WTC11 (cell line): ENCODE data around the gene CLBA1. TPM values are rescaled to one million over a fixed set of nuclear protein-coding genes. Genes with fewer than 3 reads are reported as not detected.
"Not testable (repeated sequence)": the region's sequence is repeated elsewhere in the genome, so short reads cannot be mapped to it uniquely, and the experiment has no call there.

Source experiments
- ATAC-seq: fragments of 200-7000 bp; cut with Tn5 transposase; 2 replicates; pipeline ENCODE4 v1.10.0; 2021; ENCODE audit warnings: mild to moderate bottlenecking, moderate library complexity
- CTCF ChIA-PET: fragments of 300-600 bp; sonication (Branson Sonifier 250); formaldehyde crosslinking; loops from one replicate; lab custom pipeline; 2021; ENCODE audit warnings: antibody characterized with exemption; lab: Charles Lee
- POLR2A ChIA-PET: fragments of 350-600 bp; sonication (Branson Sonifier 250); formaldehyde crosslinking; loops from one replicate; lab custom pipeline; 2021; ENCODE audit warnings: antibody characterized with exemption; lab: Charles Lee
- DNase-seq: peaks from one replicate; pipeline ENCODE4 v3.0.0; 2021; ENCODE audit warnings: low spot score
- H3K27ac Mint-ChIP-seq: 2 replicates; pipeline ENCODE4 v1.8.0; 2021; ENCODE audit warnings: mixed read lengths
- H3K27me3 Mint-ChIP-seq: 2 replicates; pipeline ENCODE4 v1.8.0; 2021; ENCODE audit warnings: low read depth, mild to moderate bottlenecking, moderate library complexity, mixed read lengths
- H3K36me3 Mint-ChIP-seq: 2 replicates; pipeline ENCODE4 v1.8.0; 2021; ENCODE audit warnings: mixed read lengths
- H3K4me1 Mint-ChIP-seq: 2 replicates; pipeline ENCODE4 v1.8.0; 2022; ENCODE audit warnings: mixed read lengths
- H3K4me3 Mint-ChIP-seq: 2 replicates; pipeline ENCODE4 v1.8.0; 2021; ENCODE audit warnings: mild to moderate bottlenecking, moderate library complexity, mixed read lengths
- H3K9me3 Mint-ChIP-seq: 2 replicates; pipeline ENCODE4 v1.8.0; 2021; ENCODE audit warnings: mixed read lengths
- AR ChIP-seq: fragments of 250-450 bp; sonication (Bioruptor Pico); IDR thresholded peaks from 2 replicates; pipeline ENCODE4 v1.9.0; 2021; ENCODE audit warnings: mild to moderate bottlenecking
- ATF1 ChIP-seq: sonication (generic); formaldehyde crosslinking; IDR thresholded peaks from 2 replicates; pipeline ENCODE4 v1.8.1; 2023; ENCODE audit warnings: mild to moderate bottlenecking, moderate library complexity, missing genetic modification reagents
- CTCF ChIP-seq: fragments of 200-600 bp; IDR thresholded peaks from 2 replicates; pipeline ENCODE4 v1.8.0; 2022; ENCODE audit warnings: antibody characterized with exemption
- E2F4 ChIP-seq: sonication (generic); formaldehyde crosslinking; IDR thresholded peaks from 2 replicates; pipeline ENCODE4 v1.8.1; 2022; ENCODE audit warnings: low read depth, mild to moderate bottlenecking, moderate library complexity, missing genetic modification reagents, borderline replicate concordance
- E2F5 ChIP-seq: sonication (generic); formaldehyde crosslinking; IDR thresholded peaks from 2 replicates; pipeline ENCODE4 v1.8.1; 2022; ENCODE audit warnings: mild to moderate bottlenecking, moderate library complexity, missing genetic modification reagents
- ELF4 ChIP-seq: sonication (generic); formaldehyde crosslinking; IDR thresholded peaks from 2 replicates; pipeline ENCODE4 v1.8.1; 2022; ENCODE audit warnings: low read depth, mild to moderate bottlenecking, moderate library complexity, missing genetic modification reagents
- ETV6 ChIP-seq: sonication (generic); formaldehyde crosslinking; IDR thresholded peaks from 2 replicates; pipeline ENCODE4 v1.8.1; 2022; ENCODE audit warnings: mild to moderate bottlenecking, missing genetic modification reagents
- GTF2I ChIP-seq: fragments of 250-450 bp; sonication (Bioruptor Pico); conservative IDR thresholded peaks from 2 replicates; pipeline ENCODE4 v1.4.0; 2021; ENCODE audit warnings: mild to moderate bottlenecking
- HMGA2 ChIP-seq: fragments of 250-450 bp; sonication (Bioruptor Pico); IDR thresholded peaks from 2 replicates; pipeline ENCODE4 v1.4.0; 2021; ENCODE audit warnings: mild to moderate bottlenecking, moderate library complexity
- IRF2 ChIP-seq: sonication (generic); formaldehyde crosslinking; IDR thresholded peaks from 2 replicates; pipeline ENCODE4 v1.8.0; 2022; ENCODE audit warnings: low read depth, missing genetic modification reagents, borderline replicate concordance
- KAT7 ChIP-seq: sonication (generic); formaldehyde crosslinking; IDR thresholded peaks from 2 replicates; pipeline ENCODE4 v1.8.1; 2023; ENCODE audit warnings: missing genetic modification reagents, mild to moderate bottlenecking, borderline replicate concordance
- MLX ChIP-seq: sonication (generic); formaldehyde crosslinking; IDR thresholded peaks from 2 replicates; pipeline ENCODE4 v1.8.1; 2023; ENCODE audit warnings: mild to moderate bottlenecking, missing genetic modification reagents, moderate library complexity
- RORB ChIP-seq: fragments of 250-450 bp; sonication (Bioruptor Pico); IDR thresholded peaks from 2 replicates; pipeline ENCODE4 v1.9.0; 2021; ENCODE audit warnings: mild to moderate bottlenecking
- TCF7 ChIP-seq: sonication (generic); formaldehyde crosslinking; IDR thresholded peaks from 2 replicates; pipeline ENCODE4 v1.8.0; 2022; ENCODE audit warnings: mild to moderate bottlenecking, low read depth, missing genetic modification reagents, moderate library complexity
- TP53 ChIP-seq: sonication (generic); formaldehyde crosslinking; IDR thresholded peaks from 2 replicates; pipeline ENCODE4 v1.8.1; 2023; ENCODE audit warnings: mild to moderate bottlenecking, missing genetic modification reagents
- ZMAT4 ChIP-seq: fragments of 250-450 bp; sonication (Bioruptor Pico); IDR thresholded peaks from 2 replicates; pipeline ENCODE4 v1.9.0; 2021; ENCODE audit warnings: mild to moderate bottlenecking
- ZNF121 ChIP-seq: sonication (generic); formaldehyde crosslinking; IDR thresholded peaks from 2 replicates; pipeline ENCODE4 v1.8.0; 2023; ENCODE audit warnings: missing genetic modification reagents
- ZNF219 ChIP-seq: sonication (generic); formaldehyde crosslinking; IDR thresholded peaks from 2 replicates; pipeline ENCODE4 v1.8.0; 2023; ENCODE audit warnings: missing genetic modification reagents, mild to moderate bottlenecking, borderline replicate concordance
- ZNF317 ChIP-seq: sonication (generic); formaldehyde crosslinking; IDR thresholded peaks from 2 replicates; pipeline ENCODE4 v1.8.1; 2023; ENCODE audit warnings: low read depth, mild to moderate bottlenecking, moderate library complexity, missing genetic modification reagents, borderline replicate concordance
- ZNF416 ChIP-seq: fragments of 250-450 bp; sonication (Bioruptor Pico); IDR thresholded peaks from 2 replicates; pipeline ENCODE4 v1.9.0; 2021; ENCODE audit warnings: mild to moderate bottlenecking, inconsistent platforms
- ZNF671 ChIP-seq: fragments of 250-450 bp; sonication (Bioruptor Pico); IDR thresholded peaks from 2 replicates; pipeline ENCODE4 v1.8.0; 2021; ENCODE audit warnings: mild to moderate bottlenecking
- ZSCAN18 ChIP-seq: fragments of 250-450 bp; sonication (Bioruptor Pico); IDR thresholded peaks from 2 replicates; pipeline ENCODE4 v2.1.2; 2022; ENCODE audit warnings: mild to moderate bottlenecking, moderate library complexity
- total RNA-seq: library from RNA; stranded (reverse); gene quantifications from 3 replicates; pipeline ENCODE4 v1.2.3, GENCODE V29; 2021

CLBA1 gene
- total RNA-seq, 1 experiment from 2014 or later: 3.8 TPM

GRCh38 chr14:104951863-104952657 lies 33.5 kb upstream of the CLBA1 start:
- H3K36me3 Mint-ChIP-seq, POLR2A ChIA-PET, H3K4me3 Mint-ChIP-seq, H3K27ac Mint-ChIP-seq, H3K9me3 Mint-ChIP-seq, CTCF ChIA-PET, H3K27me3 Mint-ChIP-seq, H3K4me1 Mint-ChIP-seq, DNase-seq, ATAC-seq: not testable (repeated sequence)

- Mint-ChIP-seq H3K9me3 (no peaks in the 10 kb centered on the region), H3K27me3 (peaks cover 3% of the 10 kb centered on the region), H3K4me1 (no peaks in the 10 kb centered on the region), H3K4me3 (no peak overlapping the region), H3K36me3 (no peaks in the 10 kb centered on the region), H3K27ac (no peak overlapping the region)
- DNase-seq (no peak), ATAC-seq (no peak)
- POLR2A ChIA-PET: no interaction called here
- TF ChIP-seq ETV6 (no peak), ZNF671 (CRISPR knock-in tag) (no peak), ZNF317 (CRISPR knock-in tag) (no peak), ATF1 (CRISPR knock-in tag) (no peak), HMGA2 (no peak), ZNF219 (CRISPR knock-in tag) (no peak), CTCF (no peak)
- CTCF ChIA-PET: no interaction called here
Measured at GRCh38 chr14:104953097-104953496, 32.5 kb upstream of the CLBA1 start.

- Mint-ChIP-seq H3K9me3 (no peaks in the 10 kb centered on the region), H3K4me3 (no peak overlapping the region), H3K27me3 (peaks cover 3% of the 10 kb centered on the region), H3K36me3 (no peaks in the 10 kb centered on the region)
- no peak for DNase-seq
- no peak for TF ChIP-seq GTF2I (CRISPR knock-in tag)
- TF ChIP-seq E2F5 (CRISPR knock-in tag): no peak
- no peak for TF ChIP-seq KAT7 (CRISPR knock-in tag)
- TF ChIP-seq ZMAT4 (CRISPR knock-in tag): no peak
- no peak for TF ChIP-seq ELF4
- no peak for TF ChIP-seq AR (CRISPR knock-in tag)
- no peak for TF ChIP-seq TP53
- TF ChIP-seq ZNF416 (CRISPR knock-in tag): no peak
- no peak for TF ChIP-seq RORB (CRISPR knock-in tag)
- TF ChIP-seq ZNF121 (CRISPR knock-in tag): no peak
- TF ChIP-seq HMGA2: no peak
- TF ChIP-seq IRF2 (CRISPR knock-in tag): no peak
- no peak for TF ChIP-seq ZSCAN18 (CRISPR knock-in tag)
- no peak for TF ChIP-seq TCF7 (CRISPR knock-in tag)
- TF ChIP-seq E2F4 (CRISPR knock-in tag): no peak
- no peak for TF ChIP-seq MLX (CRISPR knock-in tag)
- TF ChIP-seq, all 79 proteins: peak for 0
- Mint-ChIP-seq H3K27ac (no peak overlapping the region), H3K4me1 (no peaks in the 10 kb centered on the region)
- ATAC-seq: no peak
- POLR2A ChIA-PET: no interaction called here
- CTCF ChIA-PET: no interaction called here
Measured at GRCh38 chr14:104953896-104954656, 31.5 kb upstream of the CLBA1 start.
